HG02885 (cell line): ENCODE results near the gene PPARA.

Experiments used
- ATAC-seq: cut with Tn5 transposase; IDR thresholded peaks from one replicate; pipeline ENCODE4 v1.9.1; 2021; ENCODE audit warnings: mild to moderate bottlenecking; ENCODE audit not compliant: unreplicated experiment, poor library complexity

Gene PPARA

GRCh38 chr22:46113910-46114517 lies 36.3 kb upstream of the PPARA start:
- no peak for ATAC-seq

- no peak for ATAC-seq
Measured at GRCh38 chr22:46114518-46115387, 35.6 kb upstream of the PPARA start.

GRCh38 chr22:46115388-46115678 lies 35.0 kb upstream of the PPARA start:
- no peak for ATAC-seq

GRCh38 chr22:46115755-46116490 lies 34.4 kb upstream of the PPARA start:
- no peak for ATAC-seq

GRCh38 chr22:46116491-46116958 lies 33.8 kb upstream of the PPARA start:
- peak; percentile 63 for ATAC-seq

GRCh38 chr22:46117206-46118199 lies 32.8 kb upstream of the PPARA start:
- ATAC-seq: no peak

GRCh38 chr22:46119093-46119728 lies 31.1 kb upstream of the PPARA start:
- ATAC-seq: no peak

- ATAC-seq: no peak
Measured at GRCh38 chr22:46119729-46120419, 30.5 kb upstream of the PPARA start.

GRCh38 chr22:46120420-46120737 lies 29.9 kb upstream of the PPARA start:
- no peak for ATAC-seq

GRCh38 chr22:46121079-46121478 lies 29.2 kb upstream of the PPARA start:
- no peak for ATAC-seq

GRCh38 chr22:46121523-46122287 lies 28.6 kb upstream of the PPARA start:
- no peak for ATAC-seq

GRCh38 chr22:46122511-46122971 lies 27.8 kb upstream of the PPARA start:
- ATAC-seq: no peak

- no peak for ATAC-seq
Measured at GRCh38 chr22:46122980-46123693, 27.2 kb upstream of the PPARA start.

GRCh38 chr22:46123694-46124382 lies 26.5 kb upstream of the PPARA start:
- no peak for ATAC-seq

- no peak for ATAC-seq
Measured at GRCh38 chr22:46124383-46125144, 25.8 kb upstream of the PPARA start.

- no peak for ATAC-seq
Measured at GRCh38 chr22:46125311-46125710, 25.0 kb upstream of the PPARA start.
